Measurements from ENCODE around the gene IFRD2. TPM values are rescaled to one million over a fixed set of nuclear protein-coding genes. Genes with fewer than 3 reads are reported as not detected.

The IFRD2 gene
- total and polyA plus RNA-seq, 9 of the 15 experiments (the other 6 are each of a cell fraction or from before 2014, with no cell fraction given), result 30.5 to 115 (median 52.8) TPM

DNA sequence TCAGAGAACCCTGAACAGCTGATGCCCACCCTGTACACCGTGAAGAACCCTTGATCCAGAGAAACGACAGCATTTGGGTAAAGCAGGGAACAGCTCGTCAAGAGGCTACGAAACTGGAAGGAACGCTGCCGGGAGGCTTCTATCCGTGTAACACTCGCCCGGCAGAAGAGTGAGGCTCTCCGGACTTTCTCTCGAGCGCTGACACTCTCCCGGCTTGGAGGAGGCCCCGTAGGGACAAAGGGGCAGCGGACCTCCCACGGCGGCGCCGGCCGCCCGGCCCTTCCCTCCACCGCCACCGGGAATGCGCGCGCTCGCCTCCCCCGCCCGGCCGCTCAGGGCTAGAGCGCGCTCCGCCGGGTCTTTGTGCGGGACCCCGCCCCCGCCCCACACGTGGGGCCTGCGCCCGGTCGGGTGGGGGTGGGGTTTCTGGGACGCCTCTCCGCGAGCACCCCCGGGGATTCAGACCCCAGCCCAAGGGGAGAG is 28.7 kb upstream of the IFRD2 start (continued):
- TF ChIP-seq, protein P1, sequence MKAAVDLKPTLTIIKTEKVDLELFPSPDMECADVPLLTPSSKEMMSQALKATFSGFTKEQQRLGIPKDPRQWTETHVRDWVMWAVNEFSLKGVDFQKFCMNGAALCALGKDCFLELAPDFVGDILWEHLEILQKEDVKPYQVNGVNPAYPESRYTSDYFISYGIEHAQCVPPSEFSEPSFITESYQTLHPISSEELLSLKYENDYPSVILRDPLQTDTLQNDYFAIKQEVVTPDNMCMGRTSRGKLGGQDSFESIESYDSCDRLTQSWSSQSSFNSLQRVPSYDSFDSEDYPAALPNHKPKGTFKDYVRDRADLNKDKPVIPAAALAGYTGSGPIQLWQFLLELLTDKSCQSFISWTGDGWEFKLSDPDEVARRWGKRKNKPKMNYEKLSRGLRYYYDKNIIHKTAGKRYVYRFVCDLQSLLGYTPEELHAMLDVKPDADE (conservative IDR thresholded peaks at IDR 0.05; ENCODE audit: control insufficient read depth, low read depth, low read length), result peak; percentile 67; the same call in 1 of the 2 replicates
- TF ChIP-seq, protein P2, sequence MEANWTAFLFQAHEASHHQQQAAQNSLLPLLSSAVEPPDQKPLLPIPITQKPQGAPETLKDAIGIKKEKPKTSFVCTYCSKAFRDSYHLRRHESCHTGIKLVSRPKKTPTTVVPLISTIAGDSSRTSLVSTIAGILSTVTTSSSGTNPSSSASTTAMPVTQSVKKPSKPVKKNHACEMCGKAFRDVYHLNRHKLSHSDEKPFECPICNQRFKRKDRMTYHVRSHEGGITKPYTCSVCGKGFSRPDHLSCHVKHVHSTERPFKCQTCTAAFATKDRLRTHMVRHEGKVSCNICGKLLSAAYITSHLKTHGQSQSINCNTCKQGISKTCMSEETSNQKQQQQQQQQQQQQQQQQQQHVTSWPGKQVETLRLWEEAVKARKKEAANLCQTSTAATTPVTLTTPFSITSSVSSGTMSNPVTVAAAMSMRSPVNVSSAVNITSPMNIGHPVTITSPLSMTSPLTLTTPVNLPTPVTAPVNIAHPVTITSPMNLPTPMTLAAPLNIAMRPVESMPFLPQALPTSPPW (CRISPR knock-in tag; IDR thresholded peaks at IDR 0.05), result no peak
- TF ChIP-seq ZNF347 (CRISPR knock-in tag; IDR thresholded peaks at IDR 0.05; ENCODE audit: low read depth), result no peak

DNA sequence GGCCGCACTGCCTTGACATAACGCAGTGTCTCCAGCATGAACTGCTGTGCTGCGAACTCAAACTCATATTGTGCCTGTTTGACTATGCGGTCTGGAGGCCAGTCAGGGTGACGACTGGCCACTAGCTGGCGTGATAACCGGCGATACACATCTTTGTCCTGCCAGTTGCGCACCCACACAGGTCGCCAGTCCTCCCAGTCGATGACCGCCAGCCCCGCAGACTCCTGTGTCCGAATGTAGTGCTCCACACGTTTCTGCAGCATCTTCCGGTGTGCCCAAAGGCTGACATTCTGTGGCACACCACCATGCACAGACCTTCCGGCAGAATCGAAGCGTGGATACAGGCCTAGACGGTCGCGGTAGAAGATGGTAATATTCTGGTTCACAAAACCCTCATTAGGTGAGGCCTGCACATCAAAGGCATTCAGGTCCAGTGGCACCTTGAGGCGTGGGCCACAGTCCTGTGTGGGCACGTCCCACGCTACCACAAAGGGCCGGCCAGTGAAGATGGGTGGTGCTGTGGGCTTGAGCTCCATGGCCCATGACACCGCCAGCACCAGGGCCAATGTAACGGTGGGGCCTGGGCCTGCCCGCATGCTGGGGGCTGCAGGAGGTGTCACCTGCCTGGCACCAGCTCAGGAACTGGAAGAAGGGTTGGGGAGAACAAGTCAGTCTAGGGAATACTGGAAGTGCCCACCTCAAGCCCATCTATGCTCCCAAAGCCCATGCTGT is 27.8 kb upstream of the IFRD2 start:
- ATAC-seq (no peak), DNase-seq (ENCODE audit: extremely low read depth in 1 of 4, low spot score in 3 of 4) (no peak), FAIRE-seq (peak; percentile 32)
- Histone ChIP-seq H3K36me3 (ENCODE audit: control insufficient read depth, insufficient read depth, low read length) (peaks cover 29% of the 10 kb centered on the region; the same call in 2 of the 3 replicates), H3K27ac (ENCODE audit: extremely low read depth, low read depth, low read length) (peak overlapping the region; percentile 100; the same call in 1 of the 3 replicates), H3K4me3 (peak overlapping the region; percentile 81), H3K79me2 (ENCODE audit: control insufficient read depth, insufficient read depth, low read length) (peaks cover 22% of the 10 kb centered on the region), H4K20me1 (replicated peaks; ENCODE audit: control insufficient read depth, insufficient read depth, low read length) (no peaks in the 10 kb centered on the region), H3K27me3 (ENCODE audit: control insufficient read depth in 2 of 2, insufficient read depth in 2 of 2, low read length in 2 of 2) (no peaks in the 10 kb centered on the region), H3K9me3 (replicated peaks; ENCODE audit: control insufficient read depth, insufficient read depth, low read depth, low read length) (no peaks in the 10 kb centered on the region), H3K4me1 (replicated peaks in 1 of 2; ENCODE audit: control insufficient read depth in 2 of 2, insufficient read depth in 2 of 2, low read length in 2 of 2) (peaks cover 36 to 80% of the 10 kb centered on the region in 2 experiments), H2AFZ (ENCODE audit: low read depth, low read length) (no peak overlapping the region), H3K9ac (ENCODE audit: insufficient read depth in 1 of 2, low read depth in 2 of 2, low read length in 2 of 2) (peak overlapping the region; percentile 98), H3K4me2 (ENCODE audit: insufficient read depth, low read length) (peak overlapping the region; percentile 90), H3K9me1 (ENCODE audit: control insufficient read depth, insufficient read depth, low read length) (no peaks in the 10 kb centered on the region)
- ChIA-PET CTCF (ENCODE audit: low intra/inter-chr PET ratio) (no interaction called here), POLR2A (interaction anchor here (0.9 to 1.2 kb wide), 3 partner anchors 8 to 58 kb away, joined by 4 to 5 read pairs (median 4); partner anchors contain the start of gene TUSC2)
- BruUV-seq (replicated peaks), result no TSS peak
- in situ Hi-C loops (cut with MboI) (no loop called here), intact Hi-C loops (cut with micrococcal nuclease) (no loop called here)
- WGBS (ENCODE audit: insufficient coverage, low coverage, missing lambda C conversion rate), result 76% methylated on average over 19 of the region's 29 CpGs
- TF ChIP-seq POLR2H (tag; IDR thresholded peaks at IDR 0.05; ENCODE audit: low read depth) (no peak), U2AF2 (optimal IDR thresholded peaks at IDR 0.05; ENCODE audit: low read depth, low read length) (no peak), MEIS2 (IDR thresholded peaks at IDR 0.05; ENCODE audit: partially characterized antibody) (no peak), ETV5 (CRISPR knock-in tag; IDR thresholded peaks at IDR 0.05; ENCODE audit: low read depth) (0 out of 2 replicates have a peak, but pooled peaks have one; percentile 2), SUPT5H (IDR thresholded peaks at IDR 0.05) (no peak)
- TF ChIP-seq, protein P3, sequence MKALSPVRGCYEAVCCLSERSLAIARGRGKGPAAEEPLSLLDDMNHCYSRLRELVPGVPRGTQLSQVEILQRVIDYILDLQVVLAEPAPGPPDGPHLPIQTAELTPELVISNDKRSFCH (CRISPR knock-in tag; IDR thresholded peaks at IDR 0.05), result no peak
- TF ChIP-seq, protein P3 (tag; IDR thresholded peaks at IDR 0.05), result no peak
- TF ChIP-seq, protein P4, sequence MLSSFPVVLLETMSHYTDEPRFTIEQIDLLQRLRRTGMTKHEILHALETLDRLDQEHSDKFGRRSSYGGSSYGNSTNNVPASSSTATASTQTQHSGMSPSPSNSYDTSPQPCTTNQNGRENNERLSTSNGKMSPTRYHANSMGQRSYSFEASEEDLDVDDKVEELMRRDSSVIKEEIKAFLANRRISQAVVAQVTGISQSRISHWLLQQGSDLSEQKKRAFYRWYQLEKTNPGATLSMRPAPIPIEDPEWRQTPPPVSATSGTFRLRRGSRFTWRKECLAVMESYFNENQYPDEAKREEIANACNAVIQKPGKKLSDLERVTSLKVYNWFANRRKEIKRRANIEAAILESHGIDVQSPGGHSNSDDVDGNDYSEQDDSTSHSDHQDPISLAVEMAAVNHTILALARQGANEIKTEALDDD (IDR thresholded peaks at IDR 0.05), result no peak
- TF ChIP-seq, protein P5, sequence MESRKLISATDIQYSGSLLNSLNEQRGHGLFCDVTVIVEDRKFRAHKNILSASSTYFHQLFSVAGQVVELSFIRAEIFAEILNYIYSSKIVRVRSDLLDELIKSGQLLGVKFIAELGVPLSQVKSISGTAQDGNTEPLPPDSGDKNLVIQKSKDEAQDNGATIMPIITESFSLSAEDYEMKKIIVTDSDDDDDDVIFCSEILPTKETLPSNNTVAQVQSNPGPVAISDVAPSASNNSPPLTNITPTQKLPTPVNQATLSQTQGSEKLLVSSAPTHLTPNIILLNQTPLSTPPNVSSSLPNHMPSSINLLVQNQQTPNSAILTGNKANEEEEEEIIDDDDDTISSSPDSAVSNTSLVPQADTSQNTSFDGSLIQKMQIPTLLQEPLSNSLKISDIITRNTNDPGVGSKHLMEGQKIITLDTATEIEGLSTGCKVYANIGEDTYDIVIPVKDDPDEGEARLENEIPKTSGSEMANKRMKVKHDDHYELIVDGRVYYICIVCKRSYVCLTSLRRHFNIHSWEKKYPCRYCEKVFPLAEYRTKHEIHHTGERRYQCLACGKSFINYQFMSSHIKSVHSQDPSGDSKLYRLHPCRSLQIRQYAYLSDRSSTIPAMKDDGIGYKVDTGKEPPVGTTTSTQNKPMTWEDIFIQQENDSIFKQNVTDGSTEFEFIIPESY (CRISPR knock-in tag; IDR thresholded peaks at IDR 0.05), result peak; percentile 80; the same call in 1 of the 2 replicates
